Body of pancreas (tissue), 4 donors: ENCODE data around the gene RRP15. TPM values are rescaled to one million over a fixed set of nuclear protein-coding genes. Genes with fewer than 3 reads are reported as not detected.

Experiments used
- ATAC-seq: fragments of 150-250 bp; one replicate; pipeline ENCODE4 v1.9.1; 2016
- DNase-seq, 4 donors: peaks; one replicate each; pipeline ENCODE4 v3.0.0-alpha.2; 2019
- H3K27ac ChIP-seq, 4 donors: fragments of 200-600 bp; sonication (generic); 1 replicate in 3 of 4; 2 replicates in 1 of 4; pipeline versions ENCODE4 v1.5.1 to v1.6.1; 2016 to 2019; ENCODE audit warnings: mild to moderate bottlenecking in 1 of 4, mixed read lengths in 1 of 4, moderate library complexity in 1 of 4
- H3K27me3 ChIP-seq, 2 donors: fragments of 200-600 bp; sonication (generic); one replicate each; pipeline ENCODE4 v1.6.0; 2016; ENCODE audit warnings: mild to moderate bottlenecking in 1 of 2
- H3K36me3 ChIP-seq, 2 donors: fragments of 200-600 bp; sonication (generic); replicated peaks in 1 of 2; 2 replicates each; pipeline ENCODE4 v1.5.1; 2016; ENCODE audit warnings: low read depth in 2 of 2; ENCODE audit not compliant: insufficient read depth in 1 of 2
- H3K4me1 ChIP-seq: fragments of 200-600 bp; sonication (generic); one replicate; pipeline ENCODE4 v1.6.0; 2016
- H3K4me3 ChIP-seq, 2 donors: fragments of 200-600 bp; sonication (generic); 1 replicate in 1 of 2; 2 replicates in 1 of 2; pipeline ENCODE4 v1.5.1; 2016 to 2019
- H3K9me3 ChIP-seq, 3 donors: fragments of 200-600 bp; sonication (generic); 1 replicate in 2 of 3; 2 replicates in 1 of 3; pipeline ENCODE4 v1.5.1; 2016
- CTCF ChIP-seq, 7 experiments: fragments of 450-650 bp in 4 of 7; fragments of 200-600 bp in 3 of 7; sonication (generic) in 3 of 7; IDR thresholded peaks; one replicate each; pipeline ENCODE4 v1.5.1; 2016 to 2019; ENCODE audit warnings: antibody characterized with exemption in 7 of 7
- POLR2A ChIP-seq, 3 donors: fragments of 450-650 bp; IDR thresholded peaks; one replicate each; pipeline ENCODE4 v1.6.1; 2016; ENCODE audit warnings: antibody characterized with exemption in 3 of 3, mild to moderate bottlenecking in 2 of 3
- WGBS, 2 donors: methylation state at CpG; one replicate each; pipeline ENCODE4 v1.1.5; 2017; 5-methylcytosine and 5-hydroxymethylcytosine counted together
- intact Hi-C: fragments of 100-400 bp; cut with DNase I; formaldehyde crosslinking; loops from one replicate; pipeline ENCODE4 v1.15.1; 2023
- total RNA-seq, 2 donors: library from RNA; depleted of rRNA; stranded (reverse); fragments of >200 nt; gene quantifications; one replicate each; pipeline ENCODE4 v1.1.0, GENCODE V29; 2016

The RRP15 gene
- total RNA-seq, 2 donors from 2014 or later = 2.6 to 7.9 TPM

GRCh38 chr1:218357211-218357892 is 72.3 kb downstream of the RRP15 start:
- DNase-seq (no peak), ATAC-seq (no peak)
- WGBS, 2 donors = 59 to 70% methylated on average over 10 of the region's 10 CpGs
- H3K4me1 ChIP-seq = no peaks in the 10 kb centered on the region
- no peaks in the 10 kb centered on the region for H3K9me3 ChIP-seq
- intact Hi-C loops = no loop called here
- H3K27ac ChIP-seq = peak overlapping the region in 2 of 4 donors; percentile 25 to 26
- no peak overlapping the region for H3K4me3 ChIP-seq
- no peaks in the 10 kb centered on the region for H3K27me3 ChIP-seq
- no peaks in the 10 kb centered on the region for H3K36me3 ChIP-seq
- TF ChIP-seq CTCF (IDR thresholded peaks at IDR 0.05) (no peak), POLR2A (IDR thresholded peaks at IDR 0.05) (no peak)

GRCh38 chr1:218357893-218358232 is 72.8 kb downstream of the RRP15 start:
- DNase-seq = no peak
- Histone ChIP-seq H3K9me3 (no peaks in the 10 kb centered on the region), H3K27ac (peak overlapping the region in 2 of 4 donors; percentile 25 to 26), H3K4me1 (no peaks in the 10 kb centered on the region), H3K4me3 (no peak overlapping the region), H3K27me3 (no peaks in the 10 kb centered on the region), H3K36me3 (no peaks in the 10 kb centered on the region)
- TF ChIP-seq POLR2A (IDR thresholded peaks at IDR 0.05) = no peak
- no peak for TF ChIP-seq CTCF (IDR thresholded peaks at IDR 0.05)
- no peak for ATAC-seq
- WGBS, 2 donors = 31 to 38% methylated on average over 3 of the region's 3 CpGs
- intact Hi-C loops = no loop called here

GRCh38 chr1:218361298-218362065 is 76.4 kb downstream of the RRP15 start:
- ATAC-seq = no peak
- H3K4me1 ChIP-seq = peaks cover 5% of the 10 kb centered on the region
- H3K36me3 ChIP-seq = no peaks in the 10 kb centered on the region
- H3K9me3 ChIP-seq = no peaks in the 10 kb centered on the region
- 71 to 76% methylated on average over 7 of the region's 7 CpGs for WGBS, 2 donors
- intact Hi-C loops = no loop called here
- TF ChIP-seq CTCF (IDR thresholded peaks at IDR 0.05) = peak in 3 of 7 experiments; percentile 6 to 28 (median 23)
- no peak for TF ChIP-seq POLR2A (IDR thresholded peaks at IDR 0.05)
- no peak overlapping the region for H3K27ac ChIP-seq
- no peak for DNase-seq
- no peak overlapping the region for H3K4me3 ChIP-seq
- no peaks in the 10 kb centered on the region for H3K27me3 ChIP-seq

GRCh38 chr1:218362418-218363076 is 77.5 kb downstream of the RRP15 start:
- TF ChIP-seq CTCF (IDR thresholded peaks at IDR 0.05) = no peak
- TF ChIP-seq POLR2A (IDR thresholded peaks at IDR 0.05) = no peak
- Histone ChIP-seq H3K36me3 (no peaks in the 10 kb centered on the region), H3K27ac (no peak overlapping the region), H3K9me3 (no peaks in the 10 kb centered on the region), H3K27me3 (no peaks in the 10 kb centered on the region), H3K4me3 (no peak overlapping the region), H3K4me1 (peaks cover 5% of the 10 kb centered on the region)
- 79 to 84% methylated on average over 5 of the region's 5 CpGs for WGBS, 2 donors
- intact Hi-C loops = no loop called here
- DNase-seq (no peak), ATAC-seq (no peak)
